ENCODE results near the gene MAP4K4. TPM values are rescaled to one million over a fixed set of nuclear protein-coding genes. Genes with fewer than 3 reads are reported as not detected.

MAP4K4 gene
- total and polyA plus RNA-seq, 7 experiments from 2014 or later, result 13.6 to 138 (median 121) TPM

- peak; percentile 76 for ATAC-seq
- intact Hi-C loops (cut with micrococcal nuclease), result loop anchor here (1.0 to 10.0 kb wide), 8 partner anchors 8 to 817 kb away; partner anchors contain the start of genes MAP4K4 (in 1 of the 2) and RFX8 (in 1 of the 2)
- POLR2A ChIA-PET, result interaction anchor here (0.6 to 1.3 kb wide), 4 partner anchors 114 to 479 kb away, joined by 3 to 4 read pairs (median 3); no protein-coding TSS in a partner anchor
- Histone ChIP-seq H3K4me1 (ENCODE audit: control insufficient read depth in 2 of 2, insufficient read depth in 2 of 2, low read length in 2 of 2) (peaks cover 13 to 44% of the 10 kb centered on the region in 2 donors), H3K36me3 (ENCODE audit: control insufficient read depth in 2 of 3, insufficient read depth in 3 of 3, low read length in 3 of 3) (peaks cover 8 to 53% (median 19%) of the 10 kb centered on the region in 3 experiments), H3K9me3 (ENCODE audit: control insufficient read depth in 2 of 3, low read length in 3 of 3) (no peaks in the 10 kb centered on the region), H3K4me3 (ENCODE audit: low read length) (no peak overlapping the region), H3K27ac (ENCODE audit: low read depth, low read length) (no peak overlapping the region), H3K27me3 (ENCODE audit: control insufficient read depth in 2 of 2, insufficient read depth in 2 of 2, low read length in 2 of 2) (no peaks in the 10 kb centered on the region)
- CTCF ChIA-PET, result interaction anchor here (0.6 to 6.7 kb wide), 19 partner anchors 10 to 529 kb away, joined by 3 to 84 read pairs (median 3); no protein-coding TSS in a partner anchor
- H3K4me1 Mint-ChIP-seq, result peaks cover 45 to 56% (median 54%) of the 10 kb centered on the region in 7 donors
- H3K4me3 Mint-ChIP-seq, result peak overlapping the region in 8 of 10 donors; percentile 12 to 77 (median 60)
- DNase-seq, result peak; percentile 17 to 68 (median 62)
- H3K27ac Mint-ChIP-seq, result peak overlapping the region in 8 of 9 donors; percentile 7 to 88 (median 72)
- no peaks in the 10 kb centered on the region for H3K27me3 Mint-ChIP-seq
- H3K9me3 Mint-ChIP-seq, result no peaks in the 10 kb centered on the region
- H3K36me3 Mint-ChIP-seq, result peaks cover 13 to 52% (median 30%) of the 10 kb centered on the region in 5 donors
These were observed 133.9 kb downstream of the MAP4K4 start for GRCh38 chr2:101831351-101831865.

- H3K36me3 Mint-ChIP-seq, result peaks cover 18 to 51% (median 31%) of the 10 kb centered on the region in 5 donors
- ATAC-seq (no peak), DNase-seq (no peak)
- Histone ChIP-seq H3K9me3 (ENCODE audit: control insufficient read depth in 2 of 3, low read length in 3 of 3) (no peaks in the 10 kb centered on the region), H3K36me3 (ENCODE audit: control insufficient read depth in 2 of 3, insufficient read depth in 3 of 3, low read length in 3 of 3) (peaks cover 8 to 60% (median 14%) of the 10 kb centered on the region in 3 experiments), H3K4me1 (ENCODE audit: control insufficient read depth in 2 of 2, insufficient read depth in 2 of 2, low read length in 2 of 2) (peaks cover 13 to 37% of the 10 kb centered on the region in 2 donors), H3K27ac (ENCODE audit: low read depth, low read length) (no peak overlapping the region), H3K4me3 (ENCODE audit: low read length) (no peak overlapping the region), H3K27me3 (ENCODE audit: control insufficient read depth in 2 of 2, insufficient read depth in 2 of 2, low read length in 2 of 2) (no peaks in the 10 kb centered on the region)
- H3K27ac Mint-ChIP-seq, result no peak overlapping the region
- ChIA-PET CTCF (interaction anchor here (0.7 to 6.7 kb wide), 12 partner anchors 9 to 490 kb away, joined by 3 to 84 read pairs (median 5); no protein-coding TSS in a partner anchor), POLR2A (interaction anchor here (0.6 to 1.3 kb wide), 5 partner anchors 47 to 480 kb away, joined by 3 to 4 read pairs (median 3); no protein-coding TSS in a partner anchor)
- no peaks in the 10 kb centered on the region for H3K27me3 Mint-ChIP-seq
- H3K4me1 Mint-ChIP-seq, result peaks cover 41 to 53% (median 51%) of the 10 kb centered on the region in 7 donors
- H3K4me3 Mint-ChIP-seq, result no peak overlapping the region
- intact Hi-C loops (cut with micrococcal nuclease), result loop anchor here (5.0 to 10.0 kb wide), 2 partner anchors 260 to 817 kb away; no protein-coding TSS in a partner anchor
- H3K9me3 Mint-ChIP-seq, result no peaks in the 10 kb centered on the region
These were observed 134.6 kb downstream of the MAP4K4 start for GRCh38 chr2:101832114-101832513.

DNA sequence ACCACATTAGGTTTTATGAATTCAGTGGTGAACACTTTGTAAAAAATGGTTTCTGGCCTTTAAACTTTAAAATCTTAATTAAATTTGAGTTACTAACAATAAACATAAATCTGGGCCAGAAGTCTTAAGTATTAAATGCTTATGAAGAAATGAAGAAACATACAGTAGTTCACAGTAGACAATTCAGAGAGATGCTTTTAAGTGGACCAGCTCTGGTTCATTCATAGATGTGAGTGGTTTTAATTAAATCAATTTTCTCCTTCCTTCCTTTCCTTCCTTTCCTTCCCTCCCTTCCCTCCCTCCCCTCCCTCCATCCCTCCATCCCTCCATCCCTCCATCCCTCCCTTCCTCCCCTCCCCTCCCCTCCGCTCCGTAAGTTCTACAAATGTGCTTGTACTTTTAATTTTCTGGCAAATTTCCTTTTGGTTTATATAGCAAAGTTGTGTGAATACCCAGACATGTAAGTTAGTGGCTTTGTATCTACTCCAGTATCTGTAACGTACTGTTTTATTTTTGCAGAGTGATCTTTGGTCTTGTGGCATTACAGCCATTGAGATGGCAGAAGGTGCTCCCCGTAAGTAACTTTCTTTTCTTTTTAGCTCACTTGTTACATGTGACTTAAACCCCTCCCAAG, 136.5 kb downstream of the MAP4K4 start:
- peaks cover 30 to 59% (median 41%) of the 10 kb centered on the region in 5 donors for H3K36me3 Mint-ChIP-seq
- no peak overlapping the region for H3K4me3 ChIP-seq (ENCODE audit: low read length)
- peak overlapping the region in 3 of 9 donors; percentile 2 to 28 (median 12) for H3K27ac Mint-ChIP-seq
- no peak for ATAC-seq
- no peak overlapping the region for H3K27ac ChIP-seq (ENCODE audit: low read depth, low read length)
- H3K9me3 ChIP-seq (ENCODE audit: control insufficient read depth in 2 of 3, low read length in 3 of 3), result no peaks in the 10 kb centered on the region
- peaks cover 25 to 51% (median 42%) of the 10 kb centered on the region in 7 donors for H3K4me1 Mint-ChIP-seq
- peaks cover 8 to 77% (median 13%) of the 10 kb centered on the region in 3 experiments for H3K36me3 ChIP-seq (ENCODE audit: control insufficient read depth in 2 of 3, insufficient read depth in 3 of 3, low read length in 3 of 3)
- ChIA-PET POLR2A (no interaction called here), CTCF (interaction anchor here (0.5 to 6.7 kb wide), 2 partner anchors 408 to 415 kb away, joined by 4 to 84 read pairs; no protein-coding TSS in a partner anchor)
- H3K4me1 ChIP-seq (ENCODE audit: control insufficient read depth in 2 of 2, insufficient read depth in 2 of 2, low read length in 2 of 2), result peaks cover 6 to 20% of the 10 kb centered on the region in 2 donors
- H3K4me3 Mint-ChIP-seq, result no peak overlapping the region
- no peaks in the 10 kb centered on the region for H3K9me3 Mint-ChIP-seq
- H3K27me3 Mint-ChIP-seq, result no peaks in the 10 kb centered on the region
- H3K27me3 ChIP-seq (ENCODE audit: control insufficient read depth in 2 of 2, insufficient read depth in 2 of 2, low read length in 2 of 2), result no peaks in the 10 kb centered on the region
- no peak for DNase-seq
- intact Hi-C loops (cut with micrococcal nuclease), result loop anchor here (5.0 to 10.0 kb wide), 2 partner anchors 262 to 819 kb away; no protein-coding TSS in a partner anchor

DNA sequence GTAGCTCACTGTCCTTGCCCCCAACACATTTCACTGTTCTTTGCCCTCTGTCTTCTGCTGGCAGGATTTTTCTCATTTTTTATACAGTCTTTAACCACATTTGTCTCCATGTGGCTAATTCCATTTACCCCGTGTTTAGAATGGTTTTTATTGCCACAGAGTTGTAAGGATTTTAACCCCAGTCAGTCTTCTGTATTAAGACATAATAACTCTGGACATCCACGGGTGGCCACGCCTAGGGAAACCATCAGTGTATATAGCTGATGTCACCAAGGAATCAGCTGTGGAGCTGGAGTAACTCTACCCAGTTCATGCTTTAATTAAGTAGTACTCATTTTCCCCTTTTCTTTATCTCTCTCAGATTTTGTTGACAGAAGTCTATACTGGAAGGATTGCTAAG, 139.8 kb downstream of the MAP4K4 start:
- Mint-ChIP-seq H3K27ac (peak overlapping the region in 7 of 9 donors; percentile 11 to 80 (median 57)), H3K9me3 (no peaks in the 10 kb centered on the region), H3K4me1 (peaks cover 16 to 55% (median 44%) of the 10 kb centered on the region in 7 donors), H3K36me3 (peaks cover 38 to 64% (median 42%) of the 10 kb centered on the region in 5 donors), H3K4me3 (no peak overlapping the region), H3K27me3 (no peaks in the 10 kb centered on the region)
- CTCF ChIA-PET, result interaction anchor here (0.5 to 1.0 kb wide), 2 partner anchors 261 to 374 kb away, joined by 3 to 7 read pairs; no protein-coding TSS in a partner anchor
- no peak overlapping the region for H3K4me3 ChIP-seq (ENCODE audit: low read length)
- intact Hi-C loops (cut with micrococcal nuclease), result loop anchor here in 1 of 2 donors (10.0 kb wide), 1 partner anchor 823 kb away; no protein-coding TSS in a partner anchor
- no peak overlapping the region for H3K27ac ChIP-seq (ENCODE audit: low read depth, low read length)
- H3K4me1 ChIP-seq (ENCODE audit: control insufficient read depth in 2 of 2, insufficient read depth in 2 of 2, low read length in 2 of 2), result peaks cover 0 to 6% of the 10 kb centered on the region in 2 donors
- no peaks in the 10 kb centered on the region for H3K9me3 ChIP-seq (ENCODE audit: control insufficient read depth in 2 of 3, low read length in 3 of 3)
- POLR2A ChIA-PET, result interaction anchor here (0.5 to 0.7 kb wide), 2 partner anchors 428 to 604 kb away, joined by 3 read pairs; no protein-coding TSS in a partner anchor
- ATAC-seq (no peak), DNase-seq (no peak)
- H3K27me3 ChIP-seq (ENCODE audit: control insufficient read depth in 2 of 2, insufficient read depth in 2 of 2, low read length in 2 of 2), result no peaks in the 10 kb centered on the region
- H3K36me3 ChIP-seq (ENCODE audit: control insufficient read depth in 2 of 3, insufficient read depth in 3 of 3, low read length in 3 of 3), result peaks cover 17 to 72% (median 23%) of the 10 kb centered on the region in 3 experiments

DNA sequence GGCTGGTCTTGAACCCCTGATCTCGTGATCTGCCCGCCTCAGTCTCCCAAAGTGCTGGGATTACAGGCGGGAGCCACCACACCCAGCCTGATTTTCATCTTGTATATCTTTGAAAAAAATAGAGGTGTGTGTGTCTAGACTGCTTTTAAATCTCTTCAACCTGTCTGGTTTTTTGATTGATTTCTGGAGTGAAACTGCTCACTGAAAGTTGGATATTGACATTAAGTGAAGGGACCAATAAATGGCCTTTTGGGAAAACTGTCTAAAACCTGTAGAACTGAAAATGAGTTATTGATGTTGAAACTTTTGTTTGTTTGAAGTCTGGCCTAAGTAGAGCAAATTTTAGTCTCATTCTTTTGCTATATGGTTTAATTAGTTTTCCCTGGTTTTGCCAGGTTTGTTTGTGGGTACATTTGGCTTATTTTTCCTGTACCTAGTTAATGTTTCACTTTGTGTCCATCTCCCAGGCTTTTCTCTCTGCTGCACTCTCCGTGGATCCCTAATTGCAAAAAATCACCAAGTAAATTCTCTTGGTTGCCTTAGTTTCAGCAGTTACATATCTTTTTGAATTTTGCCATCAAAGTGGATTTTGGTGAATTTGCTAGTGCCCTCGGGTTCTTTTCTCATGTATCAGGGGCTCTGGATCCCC, 144.3 kb downstream of the MAP4K4 start:
- no peak overlapping the region for H3K27ac ChIP-seq (ENCODE audit: low read depth, low read length)
- H3K27ac Mint-ChIP-seq, result peak overlapping the region in 8 of 9 donors; percentile 13 to 73 (median 44)
- H3K4me1 ChIP-seq (ENCODE audit: control insufficient read depth in 2 of 2, insufficient read depth in 2 of 2, low read length in 2 of 2), result peaks cover 0 to 8% of the 10 kb centered on the region in 2 donors
- no peak overlapping the region for H3K4me3 ChIP-seq (ENCODE audit: low read length)
- no peaks in the 10 kb centered on the region for H3K27me3 Mint-ChIP-seq
- H3K4me1 Mint-ChIP-seq, result peaks cover 23 to 70% (median 59%) of the 10 kb centered on the region in 7 donors
- H3K9me3 ChIP-seq (ENCODE audit: control insufficient read depth in 2 of 3, low read length in 3 of 3), result no peaks in the 10 kb centered on the region
- DNase-seq, result no peak
- peaks cover 44 to 63% (median 52%) of the 10 kb centered on the region in 5 donors for H3K36me3 Mint-ChIP-seq
- ATAC-seq, result no peak
- ChIA-PET CTCF (interaction anchor here (1.3 to 1.8 kb wide), 2 partner anchors 11 to 423 kb away, joined by 5 to 7 read pairs; no protein-coding TSS in a partner anchor), POLR2A (no interaction called here)
- no peaks in the 10 kb centered on the region for H3K27me3 ChIP-seq (ENCODE audit: control insufficient read depth in 2 of 2, insufficient read depth in 2 of 2, low read length in 2 of 2)
- peaks cover 19 to 82% (median 30%) of the 10 kb centered on the region in 3 experiments for H3K36me3 ChIP-seq (ENCODE audit: control insufficient read depth in 2 of 3, insufficient read depth in 3 of 3, low read length in 3 of 3)
- intact Hi-C loops (cut with micrococcal nuclease), result no loop called here
- peak overlapping the region in 8 of 10 donors; percentile 10 to 67 (median 40) for H3K4me3 Mint-ChIP-seq
- H3K9me3 Mint-ChIP-seq, result no peaks in the 10 kb centered on the region

GRCh38 chr2:101842471-101842870, 145.0 kb downstream of the MAP4K4 start:
- H3K9me3 ChIP-seq (ENCODE audit: control insufficient read depth in 2 of 3, low read length in 3 of 3), result no peaks in the 10 kb centered on the region
- ATAC-seq (no peak), DNase-seq (no peak)
- Mint-ChIP-seq H3K9me3 (no peaks in the 10 kb centered on the region), H3K27me3 (no peaks in the 10 kb centered on the region), H3K36me3 (peaks cover 39 to 56% (median 46%) of the 10 kb centered on the region in 5 donors), H3K4me1 (peaks cover 23 to 64% (median 53%) of the 10 kb centered on the region in 7 donors), H3K4me3 (peak overlapping the region in 7 of 10 donors; percentile 6 to 67 (median 40)), H3K27ac (peak overlapping the region in 6 of 9 donors; percentile 13 to 73 (median 46))
- ChIA-PET CTCF (no interaction called here), POLR2A (no interaction called here)
- peaks cover 0 to 8% of the 10 kb centered on the region in 2 donors for H3K4me1 ChIP-seq (ENCODE audit: control insufficient read depth in 2 of 2, insufficient read depth in 2 of 2, low read length in 2 of 2)
- no peak overlapping the region for H3K4me3 ChIP-seq (ENCODE audit: low read length)
- intact Hi-C loops (cut with micrococcal nuclease), result no loop called here
- no peak overlapping the region for H3K27ac ChIP-seq (ENCODE audit: low read depth, low read length)
- H3K27me3 ChIP-seq (ENCODE audit: control insufficient read depth in 2 of 2, insufficient read depth in 2 of 2, low read length in 2 of 2), result no peaks in the 10 kb centered on the region
- H3K36me3 ChIP-seq (ENCODE audit: control insufficient read depth in 2 of 3, insufficient read depth in 3 of 3, low read length in 3 of 3), result peaks cover 21 to 77% (median 33%) of the 10 kb centered on the region in 3 experiments
